GM23248 (cell line): ENCODE measurements around the gene DNM1. TPM values are rescaled to one million over a fixed set of nuclear protein-coding genes. Genes with fewer than 3 reads are reported as not detected.

Experiments used
- DNase-seq: peaks from one replicate; pipeline ENCODE4 v3.0.0-alpha.2; 2015
- H2AFZ ChIP-seq: fragments of 200-600 bp; sonication (generic); 2 replicates; pipeline ENCODE4 v1.6.1; 2016; ENCODE audit warnings: antibody characterized with exemption
- H3F3A ChIP-seq: fragments of 200-600 bp; sonication (generic); 2 replicates; pipeline ENCODE4 v1.6.1; 2016; ENCODE audit warnings: mild to moderate bottlenecking, antibody characterized with exemption, mixed run types; ENCODE audit not compliant: insufficient read depth
- H3K27ac ChIP-seq: fragments of 200-600 bp; sonication (generic); 2 replicates; pipeline ENCODE4 v1.5.1; 2016; ENCODE audit warnings: mild to moderate bottlenecking
- H3K27me3 ChIP-seq: fragments of 200-600 bp; sonication (generic); replicated peaks from 2 replicates; pipeline ENCODE4 v1.6.1; 2016; ENCODE audit warnings: mild to moderate bottlenecking; ENCODE audit not compliant: insufficient read depth
- H3K36me3 ChIP-seq: fragments of 200-600 bp; sonication (generic); 2 replicates; pipeline ENCODE4 v1.6.1; 2016; ENCODE audit warnings: low read depth, mild to moderate bottlenecking
- H3K4me1 ChIP-seq: fragments of 200-600 bp; sonication (generic); 2 replicates; pipeline ENCODE4 v1.6.1; 2016; ENCODE audit warnings: mild to moderate bottlenecking; ENCODE audit not compliant: insufficient read depth
- H3K4me2 ChIP-seq: fragments of 200-600 bp; sonication (generic); one replicate; pipeline ENCODE4 v1.6.1; 2016; ENCODE audit warnings: mild to moderate bottlenecking; ENCODE audit not compliant: unreplicated experiment
- H3K4me3 ChIP-seq: fragments of 200-600 bp; sonication (generic); 2 replicates; pipeline ENCODE4 v1.5.1; 2016; ENCODE audit warnings: mild to moderate bottlenecking
- H3K79me2 ChIP-seq: fragments of 200-600 bp; sonication (generic); 2 replicates; pipeline ENCODE4 v1.6.1; 2016; ENCODE audit warnings: mild to moderate bottlenecking; ENCODE audit not compliant: insufficient read depth
- H3K9ac ChIP-seq: fragments of 200-600 bp; sonication (generic); 2 replicates; pipeline ENCODE4 v1.6.1; 2016; ENCODE audit warnings: mild to moderate bottlenecking
- H3K9me2 ChIP-seq: fragments of 200-600 bp; sonication (generic); 2 replicates; pipeline ENCODE4 v1.6.1; 2016; ENCODE audit warnings: mixed run types, mild to moderate bottlenecking, moderate library complexity; ENCODE audit not compliant: insufficient read depth
- H3K9me3 ChIP-seq: fragments of 200-600 bp; sonication (generic); one replicate; pipeline ENCODE4 v1.6.1; 2017; ENCODE audit warnings: low read depth
- H4K20me1 ChIP-seq: fragments of 200-600 bp; sonication (generic); 2 replicates; pipeline ENCODE4 v1.6.0; 2016; ENCODE audit not compliant: insufficient read depth
- EZH2 ChIP-seq: fragments of 200-600 bp; sonication (generic); IDR thresholded peaks from 2 replicates; pipeline ENCODE4 v1.6.1; 2018; ENCODE audit warnings: antibody characterized with exemption, mild to moderate bottlenecking; ENCODE audit not compliant: insufficient read depth, poor library complexity, severe bottlenecking
- EZH2phosphoT487 ChIP-seq: fragments of 200-600 bp; sonication (generic); IDR thresholded peaks from 2 replicates; pipeline ENCODE4 v1.6.1; 2018; ENCODE audit warnings: antibody characterized with exemption, moderate library complexity, mild to moderate bottlenecking, low read depth; ENCODE audit not compliant: insufficient read depth
- WGBS, 2 experiments: methylation state at CpG; one replicate each; pipeline ENCODE4 v1.1.6; 2015 to 2017; ENCODE audit warnings: low lambda C conversion rate in 2 of 2, low coverage in 1 of 2; ENCODE audit errors: missing lambda C conversion rate in 2 of 2; 5-methylcytosine and 5-hydroxymethylcytosine counted together
- in situ Hi-C: fragments of 300-500 bp; cut with MboI; formaldehyde crosslinking; loops from 2 replicates; pipeline ENCODE4 v1.15.0; 2020
- polyA plus RNA-seq: library from polyadenylated mRNA; unstranded; fragments of >200 nt; fragmentation: Nextera tagmentation; extraction: Ambion mirVana; gene quantifications from 2 replicates; pipeline ENCODE4 v1.2.1, GENCODE V29; 2016
- total RNA-seq: library from RNA; depleted of rRNA; stranded (reverse); fragments of >200 nt; shearing (Covaris generic); gene quantifications from 2 replicates; pipeline ENCODE4 v1.2.3, GENCODE V29; 2014

Gene DNM1
- total and polyA plus RNA-seq, 2 experiments from 2014 or later = 12.1 to 19.0 TPM

- no peaks in the 10 kb centered on the region; the same call in 1 of the 2 replicates for H3K36me3 ChIP-seq
- H3K9ac ChIP-seq = no peak overlapping the region
- TF ChIP-seq EZH2phosphoT487 = no peak
- WGBS, 2 experiments = 91 to 92% methylated on average over 10 of the region's 10 CpGs
- H3K9me2 ChIP-seq = no peaks in the 10 kb centered on the region
- no peak for DNase-seq
- peaks cover under 1% of the 10 kb centered on the region; the same call in 1 of the 2 replicates for H3K4me1 ChIP-seq
- H4K20me1 ChIP-seq = no peaks in the 10 kb centered on the region
- no peak overlapping the region for H3K4me3 ChIP-seq
- H2AFZ ChIP-seq = no peak overlapping the region
- in situ Hi-C loops = no loop called here
- H3F3A ChIP-seq = no peaks in the 10 kb centered on the region
- H3K79me2 ChIP-seq = no peaks in the 10 kb centered on the region
- H3K27ac ChIP-seq = no peak overlapping the region
- no peaks in the 10 kb centered on the region for H3K9me3 ChIP-seq
- H3K27me3 ChIP-seq = no peaks in the 10 kb centered on the region
- no peak overlapping the region for H3K4me2 ChIP-seq
These were observed 18.8 kb downstream of the DNM1 start for GRCh38 chr9:128222026-128222425.

DNA sequence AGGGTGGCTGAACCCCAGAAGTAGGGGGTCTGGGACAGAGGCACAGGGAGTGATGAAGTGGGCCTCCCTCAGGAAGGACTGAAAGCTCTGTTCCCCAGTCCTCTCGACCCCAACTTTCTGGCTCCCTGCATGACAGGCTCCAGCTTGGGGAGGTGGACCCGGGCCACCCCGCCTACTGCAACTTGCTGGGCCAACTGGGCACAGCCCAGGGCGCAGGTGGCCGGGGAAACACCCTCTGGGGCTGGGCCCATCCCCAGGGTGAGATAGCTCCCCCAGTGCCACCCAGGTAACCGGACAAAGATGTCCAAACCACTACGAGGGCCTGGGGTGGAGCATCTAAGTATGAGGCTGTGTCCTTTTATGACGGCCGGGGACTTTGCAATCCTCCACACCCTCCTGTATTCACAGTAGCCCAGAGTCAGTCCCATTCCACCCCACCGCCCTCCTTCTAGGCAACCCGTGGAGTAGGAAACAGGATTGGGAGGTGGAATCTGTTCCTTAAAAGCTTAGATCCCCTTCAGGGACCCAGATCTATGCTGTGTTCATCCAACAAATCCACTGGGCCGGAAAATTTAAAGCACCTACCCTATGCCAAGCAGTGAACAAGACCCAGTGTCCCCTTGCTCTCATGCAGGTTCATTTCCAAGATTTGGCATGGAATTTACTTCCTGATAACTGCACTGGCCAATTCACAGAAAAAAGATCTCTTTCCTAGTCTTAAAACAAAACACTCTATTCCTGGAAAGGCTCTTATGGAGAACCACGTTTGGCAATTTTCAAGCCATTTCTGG, 19.9 kb downstream of the DNM1 start:
- Histone ChIP-seq H3K27me3 (no peaks in the 10 kb centered on the region), H3F3A (no peaks in the 10 kb centered on the region), H3K4me3 (no peak overlapping the region), H3K4me1 (no peaks in the 10 kb centered on the region), H3K4me2 (no peak overlapping the region), H2AFZ (no peak overlapping the region), H4K20me1 (no peaks in the 10 kb centered on the region), H3K27ac (no peak overlapping the region), H3K9me3 (no peaks in the 10 kb centered on the region), H3K9ac (no peak overlapping the region), H3K79me2 (no peaks in the 10 kb centered on the region), H3K9me2 (no peaks in the 10 kb centered on the region), H3K36me3 (no peaks in the 10 kb centered on the region; the same call in 1 of the 2 replicates)
- in situ Hi-C loops = no loop called here
- no peak for TF ChIP-seq EZH2
- DNase-seq = no peak
- 86 to 88% methylated on average over 13 of the region's 13 CpGs for WGBS, 2 experiments

- Histone ChIP-seq H3K4me2 (no peak overlapping the region), H3F3A (no peaks in the 10 kb centered on the region), H3K4me1 (no peaks in the 10 kb centered on the region), H3K79me2 (no peaks in the 10 kb centered on the region), H3K27me3 (no peaks in the 10 kb centered on the region), H2AFZ (no peak overlapping the region), H3K9ac (no peak overlapping the region), H4K20me1 (no peaks in the 10 kb centered on the region), H3K9me3 (no peaks in the 10 kb centered on the region), H3K4me3 (no peak overlapping the region), H3K27ac (no peak overlapping the region), H3K36me3 (no peaks in the 10 kb centered on the region; the same call in 1 of the 2 replicates), H3K9me2 (no peaks in the 10 kb centered on the region)
- in situ Hi-C loops = no loop called here
- WGBS, 2 experiments = 81 to 89% methylated on average over 7 of the region's 7 CpGs
- no peak for DNase-seq
- TF ChIP-seq EZH2phosphoT487 (no peak), EZH2 (no peak)
These were observed 21.7 kb downstream of the DNM1 start for GRCh38 chr9:128224877-128225276.

DNA sequence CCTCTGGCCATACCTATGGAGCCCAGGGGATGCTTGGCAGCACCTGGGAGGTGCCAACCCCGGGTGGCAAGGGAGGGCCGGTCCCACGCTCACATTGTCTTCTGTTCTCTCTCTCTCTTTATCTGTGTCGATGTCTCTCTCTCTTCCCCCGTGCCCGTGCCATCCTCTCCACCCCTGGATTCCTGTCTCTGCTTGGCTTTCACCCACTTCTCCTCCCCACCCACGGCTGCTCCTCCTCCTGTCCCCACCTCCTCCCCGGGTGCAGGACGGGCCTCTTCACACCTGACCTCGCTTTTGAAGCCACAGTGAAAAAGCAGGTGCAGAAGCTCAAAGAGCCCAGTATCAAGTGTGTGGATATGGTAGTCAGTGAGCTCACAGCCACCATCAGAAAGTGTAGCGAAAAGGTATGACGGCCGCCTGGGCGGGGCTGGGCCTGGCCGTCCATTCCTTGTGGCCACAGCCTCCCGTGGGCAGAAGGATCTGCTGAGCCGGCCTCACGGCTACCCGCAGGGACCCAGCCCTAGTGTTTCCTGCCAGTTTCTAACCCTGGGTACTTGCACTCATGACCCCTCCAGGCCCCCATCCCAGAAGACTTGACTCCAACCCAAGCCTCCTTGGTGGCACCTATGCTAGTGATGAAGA, 22.7 kb downstream of the DNM1 start:
- no peak for DNase-seq
- in situ Hi-C loops = no loop called here
- TF ChIP-seq EZH2 (no peak), EZH2phosphoT487 (no peak)
- no peaks in the 10 kb centered on the region for H3K9me3 ChIP-seq
- H3F3A ChIP-seq = no peaks in the 10 kb centered on the region
- H2AFZ ChIP-seq = no peak overlapping the region
- H3K4me2 ChIP-seq = no peak overlapping the region
- H3K4me1 ChIP-seq = no peaks in the 10 kb centered on the region
- no peak overlapping the region for H3K9ac ChIP-seq
- no peaks in the 10 kb centered on the region; the same call in 1 of the 2 replicates for H3K36me3 ChIP-seq
- WGBS, 2 experiments = 76 to 78% methylated on average over 17 to 19 of the region's 19 CpGs
- H3K27ac ChIP-seq = no peak overlapping the region
- H4K20me1 ChIP-seq = no peaks in the 10 kb centered on the region
- H3K4me3 ChIP-seq = no peak overlapping the region
- no peaks in the 10 kb centered on the region for H3K27me3 ChIP-seq
- H3K9me2 ChIP-seq = no peaks in the 10 kb centered on the region
- H3K79me2 ChIP-seq = no peaks in the 10 kb centered on the region
